Measurements from ENCODE around the gene RNU5B-1.

GRCh38 chr15:65258375-65259262, 45.9 kb upstream of the RNU5B-1 start:
- no peak for TF ChIP-seq CTCF (IDR thresholded peaks at IDR 0.05; ENCODE audit: low read depth, low read length)
- no peak for TF ChIP-seq EZH2phosphoT487 (IDR thresholded peaks at IDR 0.05; ENCODE audit: low read depth)

Data from OCI-LY3 (cell line).